ENCODE measurements around the gene BBX.

BBX gene

GRCh38 chr3:107621465-107621864, 98.7 kb downstream of the BBX start:
- no peak overlapping the region for H3K14ac ChIP-seq (ENCODE audit: low read length)
- H4K8ac ChIP-seq (ENCODE audit: low read depth, low read length), result no peak overlapping the region
- H3K23ac ChIP-seq (ENCODE audit: low read depth, low read length, poor library complexity), result no peak overlapping the region
- H2AFZ ChIP-seq (ENCODE audit: low read length), result no peak overlapping the region
- no peak overlapping the region for H2BK5ac ChIP-seq (ENCODE audit: low read length)
- no peak overlapping the region for H3K4ac ChIP-seq (ENCODE audit: low read length)
- no peak overlapping the region for H4K91ac ChIP-seq (ENCODE audit: low read depth, low read length, poor library complexity)
- no CpG with 5 or more reads among the region's 3 CpGs for WGBS, 2 donors (ENCODE audit: extremely low coverage in 2 of 2, insufficient read length in 2 of 2, insufficient replicate concordance in 1 of 2)
- H3K9ac ChIP-seq (ENCODE audit: low read depth, low read length, poor library complexity), result no peak overlapping the region
- no peak overlapping the region for H3K27ac ChIP-seq (replicated peaks; ENCODE audit: low read length)
- H3K27me3 ChIP-seq (ENCODE audit: control insufficient read depth in 3 of 3, insufficient read depth in 3 of 3, low read depth in 1 of 3, low read length in 3 of 3), result no peaks in the 10 kb centered on the region
- H2BK120ac ChIP-seq (ENCODE audit: low read depth, low read length), result no peak overlapping the region
- no peak overlapping the region for H2BK12ac ChIP-seq (ENCODE audit: low read length)
- no peaks in the 10 kb centered on the region for H3K9me3 ChIP-seq (replicated peaks in 1 of 2; ENCODE audit: control insufficient read depth in 2 of 2, insufficient read depth in 1 of 2, low read depth in 1 of 2, low read length in 2 of 2)
- DNase-seq (ENCODE audit: low spot score), result no peak
- no peak overlapping the region for H3K18ac ChIP-seq (ENCODE audit: low read length)
- peaks cover 0 to 5% of the 10 kb centered on the region in 2 donors for H3K4me1 ChIP-seq (ENCODE audit: control insufficient read depth in 2 of 2, insufficient read depth in 1 of 2, low read depth in 1 of 2, low read length in 2 of 2)
- no peak overlapping the region for H2BK15ac ChIP-seq (ENCODE audit: low read length)
- H3K79me1 ChIP-seq (ENCODE audit: low read depth, low read length), result peaks cover 3% of the 10 kb centered on the region
- H2AK5ac ChIP-seq (ENCODE audit: low read depth, low read length), result no peak overlapping the region
- no peaks in the 10 kb centered on the region for H3K36me3 ChIP-seq (replicated peaks in 1 of 2; ENCODE audit: control insufficient read depth in 2 of 2, insufficient read depth in 2 of 2, low read length in 2 of 2)
- H3K4me2 ChIP-seq (ENCODE audit: insufficient read depth, low read length, poor library complexity, severe bottlenecking), result no peak overlapping the region
- H3K4me3 ChIP-seq (ENCODE audit: low read length in 2 of 2), result no peak overlapping the region

- Histone ChIP-seq H4K8ac (ENCODE audit: low read depth, low read length) (no peak overlapping the region), H2BK15ac (ENCODE audit: low read length) (no peak overlapping the region), H3K27ac (replicated peaks; ENCODE audit: low read length) (no peak overlapping the region), H3K79me1 (ENCODE audit: low read depth, low read length) (no peaks in the 10 kb centered on the region), H3K18ac (ENCODE audit: low read length) (no peak overlapping the region), H2BK120ac (ENCODE audit: low read depth, low read length) (no peak overlapping the region), H3K23ac (ENCODE audit: low read depth, low read length, poor library complexity) (no peak overlapping the region), H2BK12ac (ENCODE audit: low read length) (no peak overlapping the region), H4K91ac (ENCODE audit: low read depth, low read length, poor library complexity) (no peak overlapping the region), H3K14ac (ENCODE audit: low read length) (no peak overlapping the region), H3K36me3 (replicated peaks in 1 of 2; ENCODE audit: control insufficient read depth in 2 of 2, insufficient read depth in 2 of 2, low read length in 2 of 2) (no peaks in the 10 kb centered on the region), H3K4me1 (ENCODE audit: control insufficient read depth in 2 of 2, insufficient read depth in 1 of 2, low read depth in 1 of 2, low read length in 2 of 2) (no peaks in the 10 kb centered on the region), H3K4me2 (ENCODE audit: insufficient read depth, low read length, poor library complexity, severe bottlenecking) (no peak overlapping the region), H3K4me3 (ENCODE audit: low read length in 2 of 2) (no peak overlapping the region), H2AFZ (ENCODE audit: low read length) (no peak overlapping the region), H3K9ac (ENCODE audit: low read depth, low read length, poor library complexity) (no peak overlapping the region), H2AK5ac (ENCODE audit: low read depth, low read length) (no peak overlapping the region), H3K9me3 (replicated peaks in 1 of 2; ENCODE audit: control insufficient read depth in 2 of 2, insufficient read depth in 1 of 2, low read depth in 1 of 2, low read length in 2 of 2) (no peaks in the 10 kb centered on the region), H3K27me3 (ENCODE audit: control insufficient read depth in 3 of 3, insufficient read depth in 3 of 3, low read depth in 1 of 3, low read length in 3 of 3) (no peaks in the 10 kb centered on the region), H3K4ac (ENCODE audit: low read length) (no peak overlapping the region), H2BK5ac (ENCODE audit: low read length) (no peak overlapping the region)
- DNase-seq (ENCODE audit: low spot score), result no peak
These were observed 105.3 kb downstream of the BBX start for GRCh38 chr3:107627962-107628542.

- no peak overlapping the region for H2BK5ac ChIP-seq (ENCODE audit: low read length)
- no peak overlapping the region for H3K23ac ChIP-seq (ENCODE audit: low read depth, low read length, poor library complexity)
- H3K27ac ChIP-seq (replicated peaks; ENCODE audit: low read length), result no peak overlapping the region
- WGBS, 2 donors (ENCODE audit: extremely low coverage in 2 of 2, insufficient read length in 2 of 2, insufficient replicate concordance in 1 of 2), result no CpG with 5 or more reads among the region's 4 CpGs
- H4K91ac ChIP-seq (ENCODE audit: low read depth, low read length, poor library complexity), result no peak overlapping the region
- H3K9me3 ChIP-seq (replicated peaks in 1 of 2; ENCODE audit: control insufficient read depth in 2 of 2, insufficient read depth in 1 of 2, low read depth in 1 of 2, low read length in 2 of 2), result no peaks in the 10 kb centered on the region
- no peaks in the 10 kb centered on the region for H3K27me3 ChIP-seq (ENCODE audit: control insufficient read depth in 3 of 3, insufficient read depth in 3 of 3, low read depth in 1 of 3, low read length in 3 of 3)
- no peaks in the 10 kb centered on the region for H3K4me1 ChIP-seq (ENCODE audit: control insufficient read depth in 2 of 2, insufficient read depth in 1 of 2, low read depth in 1 of 2, low read length in 2 of 2)
- H2AK5ac ChIP-seq (ENCODE audit: low read depth, low read length), result no peak overlapping the region
- no peak overlapping the region for H2BK12ac ChIP-seq (ENCODE audit: low read length)
- H3K9ac ChIP-seq (ENCODE audit: low read depth, low read length, poor library complexity), result no peak overlapping the region
- H3K4ac ChIP-seq (ENCODE audit: low read length), result no peak overlapping the region
- no peak overlapping the region for H2BK15ac ChIP-seq (ENCODE audit: low read length)
- H3K4me3 ChIP-seq (ENCODE audit: low read length in 2 of 2), result no peak overlapping the region
- no peaks in the 10 kb centered on the region for H3K79me1 ChIP-seq (ENCODE audit: low read depth, low read length)
- no peak overlapping the region for H3K14ac ChIP-seq (ENCODE audit: low read length)
- H3K4me2 ChIP-seq (ENCODE audit: insufficient read depth, low read length, poor library complexity, severe bottlenecking), result no peak overlapping the region
- no peak overlapping the region for H2BK120ac ChIP-seq (ENCODE audit: low read depth, low read length)
- DNase-seq (ENCODE audit: low spot score), result no peak
- no peak overlapping the region for H2AFZ ChIP-seq (ENCODE audit: low read length)
- no peaks in the 10 kb centered on the region for H3K36me3 ChIP-seq (replicated peaks in 1 of 2; ENCODE audit: control insufficient read depth in 2 of 2, insufficient read depth in 2 of 2, low read length in 2 of 2)
- H4K8ac ChIP-seq (ENCODE audit: low read depth, low read length), result no peak overlapping the region
- no peak overlapping the region for H3K18ac ChIP-seq (ENCODE audit: low read length)
These were observed 106.8 kb downstream of the BBX start for GRCh38 chr3:107629566-107629965.

GRCh38 chr3:107630779-107631178, 108.0 kb downstream of the BBX start:
- Histone ChIP-seq H3K9ac (ENCODE audit: low read depth, low read length, poor library complexity) (no peak overlapping the region), H3K14ac (ENCODE audit: low read length) (no peak overlapping the region), H2BK12ac (ENCODE audit: low read length) (no peak overlapping the region), H2BK15ac (ENCODE audit: low read length) (no peak overlapping the region), H3K23ac (ENCODE audit: low read depth, low read length, poor library complexity) (no peak overlapping the region), H3K18ac (ENCODE audit: low read length) (no peak overlapping the region), H2BK120ac (ENCODE audit: low read depth, low read length) (no peak overlapping the region), H3K4ac (ENCODE audit: low read length) (no peak overlapping the region), H2AFZ (ENCODE audit: low read length) (no peak overlapping the region), H3K4me3 (ENCODE audit: low read length in 2 of 2) (no peak overlapping the region), H3K27ac (replicated peaks; ENCODE audit: low read length) (no peak overlapping the region), H3K4me2 (ENCODE audit: insufficient read depth, low read length, poor library complexity, severe bottlenecking) (no peak overlapping the region), H3K36me3 (replicated peaks in 1 of 2; ENCODE audit: control insufficient read depth in 2 of 2, insufficient read depth in 2 of 2, low read length in 2 of 2) (no peaks in the 10 kb centered on the region), H2AK5ac (ENCODE audit: low read depth, low read length) (no peak overlapping the region), H4K8ac (ENCODE audit: low read depth, low read length) (no peak overlapping the region), H2BK5ac (ENCODE audit: low read length) (no peak overlapping the region), H3K27me3 (ENCODE audit: control insufficient read depth in 3 of 3, insufficient read depth in 3 of 3, low read depth in 1 of 3, low read length in 3 of 3) (no peaks in the 10 kb centered on the region), H3K9me3 (replicated peaks in 1 of 2; ENCODE audit: control insufficient read depth in 2 of 2, insufficient read depth in 1 of 2, low read depth in 1 of 2, low read length in 2 of 2) (no peaks in the 10 kb centered on the region), H3K4me1 (ENCODE audit: control insufficient read depth in 2 of 2, insufficient read depth in 1 of 2, low read depth in 1 of 2, low read length in 2 of 2) (no peaks in the 10 kb centered on the region), H4K91ac (ENCODE audit: low read depth, low read length, poor library complexity) (no peak overlapping the region), H3K79me1 (ENCODE audit: low read depth, low read length) (no peaks in the 10 kb centered on the region)
- DNase-seq (ENCODE audit: low spot score), result no peak
